GM18873 (cell line): ENCODE data around the gene MRPS7.

Experiments
- ATAC-seq: cut with Tn5 transposase; IDR thresholded peaks from one replicate; pipeline ENCODE4 v1.9.1; 2021; ENCODE audit warnings: mild to moderate bottlenecking, moderate library complexity, moderate number of reproducible peaks; ENCODE audit not compliant: unreplicated experiment, low FRiP score

The MRPS7 gene

DNA sequence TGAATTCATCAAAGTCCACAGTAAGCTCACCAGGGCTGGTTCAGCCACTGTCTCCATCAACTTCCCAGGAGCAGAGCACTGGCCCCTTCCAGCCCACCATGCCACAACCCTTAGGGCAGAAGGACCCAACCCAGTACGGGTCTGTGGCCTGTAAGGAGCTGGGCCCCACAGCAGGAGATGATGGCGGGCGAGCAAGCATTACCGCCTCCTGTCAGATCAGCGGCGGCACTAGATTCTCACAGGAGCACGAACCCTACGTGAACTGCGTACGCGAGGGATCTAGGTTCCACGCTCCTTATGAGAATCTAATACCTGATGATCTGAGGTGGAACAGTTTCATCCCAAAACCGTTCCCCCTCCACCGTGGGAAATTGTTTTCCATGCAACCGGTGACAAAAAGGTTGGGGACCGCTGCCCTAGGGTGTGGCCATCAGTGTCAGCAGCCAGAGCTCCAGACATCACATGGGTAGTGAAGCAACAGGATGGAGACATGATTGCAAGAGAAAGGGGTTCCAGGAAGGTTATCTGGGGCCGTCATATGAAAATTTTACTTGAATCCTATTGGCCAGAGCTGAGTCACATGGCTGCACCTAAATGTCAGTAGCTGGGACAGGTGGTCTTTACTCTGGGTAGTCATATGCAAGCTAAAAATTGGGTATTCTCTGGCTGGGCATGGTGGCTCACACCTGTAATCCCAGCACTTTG, 40.0 kb downstream of the MRPS7 start:
- ATAC-seq: no peak

- no peak for ATAC-seq
Measured at GRCh38 chr17:75307957-75308731, 46.5 kb downstream of the MRPS7 start.

DNA sequence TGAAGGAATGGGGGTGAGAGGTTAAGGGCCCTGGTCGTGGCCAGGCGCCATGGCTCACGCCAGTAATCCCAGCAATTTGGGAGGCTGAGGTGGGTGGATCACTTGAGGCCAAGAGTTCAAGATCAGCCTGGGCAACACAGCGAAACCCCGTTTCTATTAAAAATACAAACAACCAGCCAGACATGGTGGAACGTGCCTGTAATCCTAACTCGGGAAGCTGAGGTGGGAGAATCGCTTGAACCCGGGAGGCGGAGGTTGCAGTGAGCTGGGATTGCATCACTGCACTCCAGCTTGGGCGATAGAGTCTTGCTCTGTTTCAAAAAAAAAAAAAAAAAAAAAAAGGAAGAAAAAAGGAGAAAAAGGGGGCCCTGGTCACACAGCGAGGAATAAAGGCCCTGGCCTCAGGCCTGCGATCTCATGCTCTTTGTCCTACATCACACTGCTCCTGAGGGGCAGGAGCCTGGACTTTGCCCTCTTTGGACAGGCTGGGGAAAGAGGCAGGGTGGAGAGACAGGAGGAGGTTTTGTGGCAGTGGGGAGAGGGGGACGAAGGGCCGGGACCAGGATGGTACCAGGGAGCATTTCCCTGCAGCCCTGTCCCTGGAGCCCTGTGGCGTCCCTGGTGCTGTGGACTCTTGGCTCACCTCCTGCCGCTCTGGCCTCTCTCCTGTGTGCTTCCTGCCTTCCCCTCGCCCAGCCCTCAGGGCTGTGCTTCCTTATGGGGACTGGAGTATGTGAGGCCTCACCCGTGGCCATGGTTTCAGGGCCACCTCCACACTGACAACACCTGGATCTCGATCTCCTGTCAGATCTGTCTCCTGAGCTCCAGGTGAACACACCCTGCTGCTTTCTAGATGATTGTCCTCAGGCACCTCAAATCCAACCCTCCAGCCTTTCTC, 47.3 kb downstream of the MRPS7 start:
- ATAC-seq: no peak

- no peak for ATAC-seq
Measured at GRCh38 chr17:75313941-75314551, 52.4 kb downstream of the MRPS7 start.

- ATAC-seq: no peak
Measured at GRCh38 chr17:75315541-75316243, 54.0 kb downstream of the MRPS7 start.
